ENCODE data around the gene NKTR. TPM values are rescaled to one million over a fixed set of nuclear protein-coding genes. Genes with fewer than 3 reads are reported as not detected.

The NKTR gene
- polyA plus RNA-seq, 3 donors: 2.6 to 78.5 (median 5.8) TPM

DNA sequence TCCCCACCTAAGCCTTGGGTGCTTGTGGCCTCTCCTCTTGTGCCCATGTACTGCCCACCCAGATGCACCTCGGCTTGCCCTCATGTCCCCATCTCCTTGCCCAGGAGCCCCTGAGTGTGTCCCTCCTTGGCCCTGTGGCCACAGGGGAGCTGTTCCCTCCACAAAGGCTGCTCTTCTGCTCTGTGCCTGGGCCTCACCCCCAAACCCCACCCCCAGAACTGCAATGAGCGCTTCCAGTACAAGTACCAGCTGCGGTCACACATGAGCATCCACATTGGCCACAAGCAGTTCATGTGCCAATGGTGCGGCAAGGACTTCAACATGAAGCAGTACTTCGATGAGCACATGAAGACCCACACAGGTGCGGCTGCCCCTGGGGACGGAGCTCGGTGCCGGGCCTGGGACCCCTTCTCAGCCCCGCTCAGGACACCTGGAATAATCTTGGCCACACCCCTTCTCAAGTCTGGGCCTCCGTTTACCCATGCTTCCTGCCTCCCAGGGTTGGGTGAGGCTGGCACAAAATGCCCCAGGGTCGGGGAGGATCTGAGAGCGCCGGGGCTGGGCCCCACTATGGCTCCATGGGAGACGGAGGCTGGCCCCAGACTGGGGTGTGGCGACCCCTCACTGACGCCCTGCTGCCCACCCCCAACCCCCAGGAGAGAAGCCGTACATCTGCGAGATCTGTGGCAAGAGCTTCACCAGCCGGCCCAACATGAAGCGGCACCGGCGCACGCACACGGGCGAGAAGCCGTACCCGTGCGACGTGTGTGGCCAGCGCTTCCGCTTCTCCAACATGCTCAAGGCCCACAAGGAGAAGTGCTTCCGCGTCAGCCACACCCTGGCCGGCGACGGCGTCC, 63.3 kb downstream of the NKTR start:
- peaks cover 14% of the 10 kb centered on the region for H3K4me1 Mint-ChIP-seq
- peak overlapping the region; percentile 22 for H3K4me2 ChIP-seq (replicated peaks; ENCODE audit: extremely low read depth, low read length, poor library complexity, severe bottlenecking)
- peaks cover 22 to 43% of the 10 kb centered on the region in 2 donors for H3K36me3 Mint-ChIP-seq
- peaks cover 8 to 15% of the 10 kb centered on the region in 2 donors for H3K4me1 ChIP-seq (ENCODE audit: control insufficient read depth in 1 of 2, insufficient read depth in 2 of 2, low read length in 2 of 2)
- no peaks in the 10 kb centered on the region for H3K27me3 ChIP-seq (ENCODE audit: control insufficient read depth in 2 of 2, insufficient read depth in 2 of 2, low read length in 2 of 2)
- H4K20me1 ChIP-seq (ENCODE audit: insufficient read depth, low read length): peaks cover 14% of the 10 kb centered on the region
- peak overlapping the region in 1 of 2 donors; percentile 42 for H3K4me3 Mint-ChIP-seq
- no peak for TF ChIP-seq CTCF (IDR thresholded peaks at IDR 0.05)
- no peak overlapping the region for H3K9ac ChIP-seq (ENCODE audit: insufficient read depth, low read length, poor library complexity, severe bottlenecking)
- intact Hi-C loops (cut with micrococcal nuclease): no loop called here
- WGBS (ENCODE audit: insufficient coverage): 88% methylated on average over 30 of the region's 38 CpGs
- H3K27me3 Mint-ChIP-seq (ENCODE audit: low read depth in 3 of 3): peaks cover 2 to 7% (median 5%) of the 10 kb centered on the region in 3 donors
- H3K27ac ChIP-seq (ENCODE audit: low read depth in 1 of 2, low read length in 2 of 2): peak overlapping the region in 1 of 2 donors; percentile 36
- no peak overlapping the region for H3K4me3 ChIP-seq (replicated peaks in 1 of 3; ENCODE audit: low read depth in 2 of 3, low read length in 3 of 3)
- H2AFZ ChIP-seq (ENCODE audit: insufficient read depth, low read depth, low read length, poor library complexity, severe bottlenecking): no peak overlapping the region
- H3K36me3 ChIP-seq (replicated peaks in 1 of 2; ENCODE audit: control insufficient read depth in 1 of 2, insufficient read depth in 2 of 2, low read length in 2 of 2): peaks cover 8 to 36% of the 10 kb centered on the region in 2 donors
- H3K9me3 Mint-ChIP-seq: peaks cover under 1 to 10% (median 3%) of the 10 kb centered on the region in 7 donors
- DNase-seq: peak; percentile 13 to 38 (median 30)
- H3K27ac Mint-ChIP-seq: peak overlapping the region in 3 of 7 donors; percentile 46 to 74 (median 53)
- peaks cover 0 to 5% of the 10 kb centered on the region in 2 donors for H3K9me3 ChIP-seq (replicated peaks in 1 of 2; ENCODE audit: control insufficient read depth in 1 of 2, insufficient read depth in 1 of 2, low read length in 2 of 2)
- no peaks in the 10 kb centered on the region for H3K79me2 ChIP-seq (ENCODE audit: insufficient read depth, low read length)

DNA sequence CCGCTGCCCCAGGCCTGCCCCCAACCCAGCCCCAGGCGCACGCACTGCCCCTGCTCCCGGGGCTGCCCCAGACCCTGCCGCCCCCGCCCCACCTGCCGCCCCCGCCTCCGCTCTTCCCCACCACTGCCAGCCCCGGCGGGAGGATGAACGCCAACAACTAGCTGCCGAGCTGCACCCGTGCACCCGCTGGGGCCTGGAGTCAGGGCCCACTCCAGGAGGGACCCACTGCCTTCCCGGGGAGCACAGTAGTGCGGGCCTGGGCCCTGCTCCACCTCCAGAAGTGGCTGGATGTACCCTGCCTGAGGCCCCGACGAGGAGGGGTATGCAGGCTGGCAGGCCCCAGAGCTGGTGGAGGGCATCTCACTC, 63.9 kb downstream of the NKTR start:
- no peak overlapping the region for H3K27ac ChIP-seq (ENCODE audit: low read depth in 1 of 2, low read length in 2 of 2)
- no peak for TF ChIP-seq CTCF (IDR thresholded peaks at IDR 0.05)
- H3K9ac ChIP-seq (ENCODE audit: insufficient read depth, low read length, poor library complexity, severe bottlenecking): no peak overlapping the region
- H3K4me1 Mint-ChIP-seq: peaks cover 10% of the 10 kb centered on the region
- H3K9me3 Mint-ChIP-seq: peaks cover 2 to 10% (median 3%) of the 10 kb centered on the region in 7 donors
- intact Hi-C loops (cut with micrococcal nuclease): no loop called here
- no peak overlapping the region for H2AFZ ChIP-seq (ENCODE audit: insufficient read depth, low read depth, low read length, poor library complexity, severe bottlenecking)
- H3K27ac Mint-ChIP-seq: no peak overlapping the region
- no peaks in the 10 kb centered on the region for H3K27me3 ChIP-seq (ENCODE audit: control insufficient read depth in 2 of 2, insufficient read depth in 2 of 2, low read length in 2 of 2)
- 90% methylated on average over 12 of the region's 19 CpGs for WGBS (ENCODE audit: insufficient coverage)
- H3K79me2 ChIP-seq (ENCODE audit: insufficient read depth, low read length): no peaks in the 10 kb centered on the region
- peaks cover 22 to 40% of the 10 kb centered on the region in 2 donors for H3K36me3 Mint-ChIP-seq
- peaks cover 2 to 10% (median 4%) of the 10 kb centered on the region in 3 donors for H3K27me3 Mint-ChIP-seq (ENCODE audit: low read depth in 3 of 3)
- peaks cover 8 to 35% of the 10 kb centered on the region in 2 donors for H3K36me3 ChIP-seq (replicated peaks in 1 of 2; ENCODE audit: control insufficient read depth in 1 of 2, insufficient read depth in 2 of 2, low read length in 2 of 2)
- H3K4me1 ChIP-seq (ENCODE audit: control insufficient read depth in 1 of 2, insufficient read depth in 2 of 2, low read length in 2 of 2): peaks cover 3 to 8% of the 10 kb centered on the region in 2 donors
- peaks cover 0 to 5% of the 10 kb centered on the region in 2 donors for H3K9me3 ChIP-seq (replicated peaks in 1 of 2; ENCODE audit: control insufficient read depth in 1 of 2, insufficient read depth in 1 of 2, low read length in 2 of 2)
- no peak overlapping the region for H3K4me3 Mint-ChIP-seq
- no peak overlapping the region for H3K4me2 ChIP-seq (replicated peaks; ENCODE audit: extremely low read depth, low read length, poor library complexity, severe bottlenecking)
- no peak overlapping the region for H3K4me3 ChIP-seq (replicated peaks in 1 of 3; ENCODE audit: low read depth in 2 of 3, low read length in 3 of 3)
- H4K20me1 ChIP-seq (ENCODE audit: insufficient read depth, low read length): peaks cover 14% of the 10 kb centered on the region
- no peak for DNase-seq
